ENCODE measurements around the gene WWOX. TPM values are rescaled to one million over a fixed set of nuclear protein-coding genes. Genes with fewer than 3 reads are reported as not detected.

Gene WWOX
- total RNA-seq, 1 donor from 2014 or later = 106 TPM

DNA sequence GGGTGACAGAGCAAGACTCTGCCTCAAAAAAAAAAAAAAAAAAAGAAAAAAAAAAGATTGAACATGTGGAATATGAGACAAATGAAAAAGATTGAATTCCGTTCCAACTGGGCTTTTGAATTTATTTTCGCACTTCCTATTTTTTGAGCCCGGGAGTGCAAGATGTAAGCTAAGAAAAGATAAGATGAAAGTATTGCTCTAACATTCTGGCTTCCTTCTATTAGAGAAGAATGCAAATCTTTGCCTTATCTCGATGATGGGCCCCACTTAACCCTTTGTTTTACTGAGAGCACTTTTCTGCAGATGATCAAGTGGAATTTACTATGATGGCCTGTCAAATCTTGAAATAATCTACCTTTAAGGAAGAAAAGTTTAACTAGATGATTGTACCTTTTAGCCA, 96.3 kb downstream of the WWOX start:
- DNase-seq (ENCODE audit: low spot score in 2 of 2) = no peak
- Histone ChIP-seq H3K36me3 (no peaks in the 10 kb centered on the region), H3K27me3 (no peaks in the 10 kb centered on the region), H3K4me3 (no peak overlapping the region), H3K9me3 (no peaks in the 10 kb centered on the region), H3K27ac (no peak overlapping the region), H3K4me1 (no peaks in the 10 kb centered on the region)
- TF ChIP-seq, protein P1, sequence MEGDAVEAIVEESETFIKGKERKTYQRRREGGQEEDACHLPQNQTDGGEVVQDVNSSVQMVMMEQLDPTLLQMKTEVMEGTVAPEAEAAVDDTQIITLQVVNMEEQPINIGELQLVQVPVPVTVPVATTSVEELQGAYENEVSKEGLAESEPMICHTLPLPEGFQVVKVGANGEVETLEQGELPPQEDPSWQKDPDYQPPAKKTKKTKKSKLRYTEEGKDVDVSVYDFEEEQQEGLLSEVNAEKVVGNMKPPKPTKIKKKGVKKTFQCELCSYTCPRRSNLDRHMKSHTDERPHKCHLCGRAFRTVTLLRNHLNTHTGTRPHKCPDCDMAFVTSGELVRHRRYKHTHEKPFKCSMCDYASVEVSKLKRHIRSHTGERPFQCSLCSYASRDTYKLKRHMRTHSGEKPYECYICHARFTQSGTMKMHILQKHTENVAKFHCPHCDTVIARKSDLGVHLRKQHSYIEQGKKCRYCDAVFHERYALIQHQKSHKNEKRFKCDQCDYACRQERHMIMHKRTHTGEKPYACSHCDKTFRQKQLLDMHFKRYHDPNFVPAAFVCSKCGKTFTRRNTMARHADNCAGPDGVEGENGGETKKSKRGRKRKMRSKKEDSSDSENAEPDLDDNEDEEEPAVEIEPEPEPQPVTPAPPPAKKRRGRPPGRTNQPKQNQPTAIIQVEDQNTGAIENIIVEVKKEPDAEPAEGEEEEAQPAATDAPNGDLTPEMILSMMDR (IDR thresholded peaks at IDR 0.05) = no peak
- intact Hi-C loops (cut with DNase I) = no loop called here

DNA sequence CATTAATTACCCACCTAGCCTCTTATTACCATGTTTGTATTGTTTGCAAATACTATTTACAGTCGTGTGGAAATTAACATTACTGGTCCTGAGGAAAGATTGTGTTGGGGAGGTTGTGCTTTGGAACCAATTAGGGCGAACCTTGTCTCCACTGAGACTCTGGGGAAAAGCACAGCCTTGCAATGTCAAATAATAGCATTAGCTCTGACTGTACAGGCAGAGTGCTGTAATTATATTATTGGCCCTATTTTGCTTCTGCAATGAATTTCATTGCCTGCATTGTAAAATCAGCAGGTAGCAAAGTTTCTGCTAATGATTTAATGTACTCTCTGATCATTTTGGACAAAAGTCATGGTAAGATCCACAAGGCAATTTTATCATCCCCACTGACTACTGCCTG, 97.0 kb downstream of the WWOX start:
- H3K4me1 ChIP-seq = no peaks in the 10 kb centered on the region
- DNase-seq (ENCODE audit: low spot score in 2 of 2) = no peak
- intact Hi-C loops (cut with DNase I) = no loop called here
- H3K36me3 ChIP-seq = no peaks in the 10 kb centered on the region
- TF ChIP-seq, protein P1 (IDR thresholded peaks at IDR 0.05) = no peak
- H3K27me3 ChIP-seq = no peaks in the 10 kb centered on the region
- H3K27ac ChIP-seq = no peak overlapping the region
- no peaks in the 10 kb centered on the region for H3K9me3 ChIP-seq
- no peak overlapping the region for H3K4me3 ChIP-seq

DNA sequence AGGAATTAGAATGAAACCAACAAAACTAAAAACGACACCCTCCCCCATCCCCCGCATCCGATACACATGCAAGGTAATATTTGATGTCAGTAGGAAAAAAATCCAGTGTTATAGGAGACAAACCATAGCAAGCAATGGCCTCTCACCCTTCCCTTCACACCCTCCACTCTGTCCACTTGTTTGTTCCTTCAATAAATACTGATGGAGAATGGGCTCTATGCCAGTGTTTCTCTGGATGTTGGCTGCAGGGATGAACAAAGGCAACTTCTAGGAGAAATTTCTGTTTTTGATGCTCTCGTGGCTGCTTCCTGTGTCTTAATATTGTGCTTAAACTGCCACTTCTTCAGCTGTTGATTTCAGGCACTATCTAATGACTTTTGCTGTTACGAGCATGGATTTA, 98.8 kb downstream of the WWOX start:
- DNase-seq (ENCODE audit: low spot score in 2 of 2) = no peak
- Histone ChIP-seq H3K36me3 (no peaks in the 10 kb centered on the region), H3K4me1 (no peaks in the 10 kb centered on the region), H3K27ac (no peak overlapping the region), H3K9me3 (no peaks in the 10 kb centered on the region), H3K27me3 (no peaks in the 10 kb centered on the region), H3K4me3 (no peak overlapping the region)
- intact Hi-C loops (cut with DNase I) = no loop called here
- TF ChIP-seq, protein P1 (IDR thresholded peaks at IDR 0.05) = no peak

DNA sequence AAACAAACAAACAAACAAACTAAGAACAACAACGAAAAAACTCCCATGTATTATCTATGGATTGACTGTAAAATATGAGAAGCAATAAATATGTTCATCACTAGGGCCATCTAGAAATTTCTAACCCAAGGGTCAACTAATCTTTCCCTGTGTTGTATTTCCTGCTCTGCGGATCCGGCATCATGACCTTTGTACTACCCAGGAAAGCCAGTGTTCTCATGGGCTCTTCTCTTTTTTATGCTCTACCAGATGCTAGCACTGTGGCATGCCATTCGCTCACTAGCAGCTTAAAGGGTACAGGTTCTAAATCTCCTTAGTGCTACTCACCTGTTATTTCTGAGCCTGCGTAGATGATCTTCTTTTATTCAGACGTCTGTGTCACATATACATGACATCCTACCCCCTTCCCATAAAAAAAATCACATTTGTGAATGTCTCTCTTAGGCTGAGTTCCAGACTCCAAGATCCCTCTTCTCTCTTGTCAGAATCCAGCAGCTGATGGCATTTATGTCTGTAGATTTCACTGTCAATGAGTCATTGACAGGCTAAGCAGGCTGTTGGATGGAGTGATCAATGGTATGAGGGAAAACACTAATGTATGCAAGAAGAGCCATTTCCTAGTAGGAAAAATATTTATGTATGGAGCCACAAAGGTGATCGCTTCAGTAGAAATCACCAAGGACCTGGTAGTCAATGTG, 100.0 kb downstream of the WWOX start:
- TF ChIP-seq, protein P1 (IDR thresholded peaks at IDR 0.05) = no peak
- no peaks in the 10 kb centered on the region for H3K36me3 ChIP-seq
- no peak for DNase-seq (ENCODE audit: low spot score in 2 of 2)
- no peaks in the 10 kb centered on the region for H3K9me3 ChIP-seq
- no peak overlapping the region for H3K4me3 ChIP-seq
- H3K4me1 ChIP-seq = no peaks in the 10 kb centered on the region
- H3K27me3 ChIP-seq = no peaks in the 10 kb centered on the region
- intact Hi-C loops (cut with DNase I) = no loop called here
- no peak overlapping the region for H3K27ac ChIP-seq

DNA sequence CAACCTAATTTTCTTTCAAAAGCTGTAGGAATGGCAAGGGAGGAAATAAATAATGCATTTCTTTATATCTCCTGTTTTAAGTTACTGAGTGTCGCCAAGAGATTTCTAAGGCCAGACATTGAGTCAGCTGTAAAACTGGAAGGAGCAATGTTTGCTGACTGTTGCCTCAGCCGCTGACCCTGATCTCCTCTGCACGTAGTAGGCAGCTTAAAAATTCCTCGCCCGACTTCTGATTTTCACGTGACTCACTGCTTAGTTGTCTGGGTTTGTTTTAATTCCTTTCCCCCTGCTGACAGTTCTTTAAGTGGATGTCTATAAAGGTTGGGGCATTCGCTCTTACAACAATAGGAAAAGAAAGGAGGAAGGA, 100.6 kb downstream of the WWOX start:
- no peak for DNase-seq (ENCODE audit: low spot score in 2 of 2)
- H3K36me3 ChIP-seq = no peaks in the 10 kb centered on the region
- no peaks in the 10 kb centered on the region for H3K27me3 ChIP-seq
- H3K4me3 ChIP-seq = no peak overlapping the region
- TF ChIP-seq, protein P1 (IDR thresholded peaks at IDR 0.05) = no peak
- intact Hi-C loops (cut with DNase I) = no loop called here
- no peak overlapping the region for H3K27ac ChIP-seq
- H3K9me3 ChIP-seq = no peaks in the 10 kb centered on the region
- H3K4me1 ChIP-seq = no peaks in the 10 kb centered on the region

DNA sequence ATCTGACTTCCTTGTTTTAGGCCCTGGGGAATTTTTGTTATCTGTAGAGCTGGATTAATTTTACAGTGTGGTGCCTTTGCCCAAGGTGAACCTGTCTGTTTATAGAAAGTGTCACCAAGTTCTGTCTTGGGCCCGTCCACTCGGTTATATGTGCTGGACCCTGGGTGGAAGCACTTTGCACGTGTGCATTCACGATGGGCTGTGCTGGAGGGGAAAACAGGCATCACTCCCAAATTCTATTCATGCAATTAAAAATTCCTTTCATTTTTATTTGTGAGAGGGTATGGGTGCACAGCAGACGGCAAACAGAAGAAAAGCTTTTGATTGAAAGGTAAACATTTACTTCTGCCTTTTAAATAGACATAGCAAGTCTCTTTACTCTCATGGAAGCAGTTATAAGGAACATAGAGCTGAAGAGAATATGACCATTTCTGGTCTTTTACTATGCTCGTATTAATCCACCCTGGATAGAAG, 101.2 kb downstream of the WWOX start:
- Histone ChIP-seq H3K27me3 (no peaks in the 10 kb centered on the region), H3K4me3 (no peak overlapping the region), H3K4me1 (no peaks in the 10 kb centered on the region), H3K9me3 (no peaks in the 10 kb centered on the region), H3K27ac (no peak overlapping the region), H3K36me3 (no peaks in the 10 kb centered on the region)
- intact Hi-C loops (cut with DNase I) = no loop called here
- TF ChIP-seq, protein P1 (IDR thresholded peaks at IDR 0.05) = no peak
- no peak for DNase-seq (ENCODE audit: low spot score in 2 of 2)
